Breast epithelium (tissue), 3 donors: ENCODE data around the gene COL6A1.

ENCODE experiments used
- CTCF ChIP-seq, 3 donors: fragments of 450-650 bp; IDR thresholded peaks; one replicate each; pipeline ENCODE4 v1.5.1; 2016 to 2017; ENCODE audit warnings: antibody characterized with exemption in 3 of 3, mild to moderate bottlenecking in 3 of 3, moderate library complexity in 3 of 3
- POLR2A ChIP-seq: fragments of 450-650 bp; IDR thresholded peaks from one replicate; pipeline ENCODE4 v1.6.1; 2016; ENCODE audit warnings: antibody characterized with exemption, mild to moderate bottlenecking, moderate library complexity
- POLR2AphosphoS5 ChIP-seq, 3 donors: sonication (generic); formaldehyde crosslinking; IDR thresholded peaks; one replicate each; pipeline ENCODE4 v1.6.1; 2017; ENCODE audit warnings: antibody characterized with exemption in 3 of 3

GRCh38 chr21:45941717-45942546, 39.6 kb upstream of the COL6A1 start:
- TF ChIP-seq CTCF (IDR thresholded peaks at IDR 0.05) (no peak), POLR2AphosphoS5 (IDR thresholded peaks at IDR 0.05) (no peak), POLR2A (no peak)
